DMS79 (cell line): ENCODE data around the gene ORM1.
"Not testable (repeated sequence)": the region's sequence is repeated elsewhere in the genome, so short reads cannot be mapped to it uniquely, and the experiment has no call there.

Experiments
- DNase-seq: peaks from one replicate; lab custom pipeline; 2025; lab: John Stamatoyannopoulos, UW

ORM1 gene

GRCh38 chr9:114322831-114323531 lies at the start of gene ORM1:
Gene ORM1, plus strand, starts transcription at chr9:114323098. Its CDS starts 36 bp downstream, at chr9:114323134.
- not testable (repeated sequence) for DNase-seq

GRCh38 chr9:114273461-114273881 lies 49.4 kb upstream of the ORM1 start:
- DNase-seq, result no peak

- no peak for DNase-seq
Measured at GRCh38 chr9:114274217-114274616, 48.7 kb upstream of the ORM1 start.

- no peak for DNase-seq
Measured at GRCh38 chr9:114275246-114276004, 47.5 kb upstream of the ORM1 start.

- DNase-seq, result no peak
Measured at GRCh38 chr9:114276908-114277821, 45.7 kb upstream of the ORM1 start.

- no peak for DNase-seq
Measured at GRCh38 chr9:114278356-114278755, 44.5 kb upstream of the ORM1 start.

- no peak for DNase-seq
Measured at GRCh38 chr9:114278881-114279570, 43.9 kb upstream of the ORM1 start.

GRCh38 chr9:114279693-114280092 lies 43.2 kb upstream of the ORM1 start:
- DNase-seq, result no peak

GRCh38 chr9:114280636-114281472 lies 42.0 kb upstream of the ORM1 start:
- no peak for DNase-seq

GRCh38 chr9:114281473-114282103 lies 41.3 kb upstream of the ORM1 start:
- no peak for DNase-seq

GRCh38 chr9:114282104-114282485 lies 40.8 kb upstream of the ORM1 start:
- DNase-seq, result no peak

- no peak for DNase-seq
Measured at GRCh38 chr9:114282507-114282906, 40.4 kb upstream of the ORM1 start.

- no peak for DNase-seq
Measured at GRCh38 chr9:114282926-114283325, 40.0 kb upstream of the ORM1 start.

- no peak for DNase-seq
Measured at GRCh38 chr9:114283551-114284111, 39.3 kb upstream of the ORM1 start.

- no peak for DNase-seq
Measured at GRCh38 chr9:114284316-114285060, 38.4 kb upstream of the ORM1 start.

- no peak for DNase-seq
Measured at GRCh38 chr9:114285166-114285867, 37.6 kb upstream of the ORM1 start.

- DNase-seq, result no peak
Measured at GRCh38 chr9:114286146-114286679, 36.7 kb upstream of the ORM1 start.

- DNase-seq, result no peak
Measured at GRCh38 chr9:114287001-114287762, 35.7 kb upstream of the ORM1 start.
